ENCODE data around the gene IL10RA.

IL10RA gene

GRCh38 chr11:117985953-117986887 lies at the start of gene IL10RA:
Gene IL10RA (plus strand): TSS chr11:117986394. CDS start chr11:117986468, 74 bp downstream.
- peak; percentile 96 for DNase-seq (ENCODE audit: low spot score)
- TF ChIP-seq CTCF (IDR thresholded peaks at IDR 0.05; ENCODE audit: extremely low read depth, insufficient read depth, missing control alignments) = no peak
- in situ Hi-C loops (cut with MboI; ENCODE audit: low pct_unique_long_range_greater_than_20kb, low sequenced_read_pairs, unreplicated experiment) = no loop called here

GRCh38 chr11:117936973-117937372 lies 49.2 kb upstream of the IL10RA start:
- no peak for TF ChIP-seq CTCF (IDR thresholded peaks at IDR 0.05; ENCODE audit: extremely low read depth, insufficient read depth, missing control alignments)
- no peak for DNase-seq (ENCODE audit: low spot score)
- in situ Hi-C loops (cut with MboI; ENCODE audit: low pct_unique_long_range_greater_than_20kb, low sequenced_read_pairs, unreplicated experiment) = no loop called here

GRCh38 chr11:117940736-117941135 lies 45.5 kb upstream of the IL10RA start:
- in situ Hi-C loops (cut with MboI; ENCODE audit: low pct_unique_long_range_greater_than_20kb, low sequenced_read_pairs, unreplicated experiment) = loop anchor here (10.0 kb wide), 1 partner anchor 86 kb away; no protein-coding TSS in a partner anchor
- DNase-seq (ENCODE audit: low spot score) = no peak
- TF ChIP-seq CTCF (IDR thresholded peaks at IDR 0.05; ENCODE audit: extremely low read depth, insufficient read depth, missing control alignments) = no peak

GRCh38 chr11:117941163-117941707 lies 45.0 kb upstream of the IL10RA start:
- in situ Hi-C loops (cut with MboI; ENCODE audit: low pct_unique_long_range_greater_than_20kb, low sequenced_read_pairs, unreplicated experiment) = loop anchor here (10.0 kb wide), 1 partner anchor 86 kb away; no protein-coding TSS in a partner anchor
- TF ChIP-seq CTCF (IDR thresholded peaks at IDR 0.05; ENCODE audit: extremely low read depth, insufficient read depth, missing control alignments) = no peak
- DNase-seq (ENCODE audit: low spot score) = no peak

- in situ Hi-C loops (cut with MboI; ENCODE audit: low pct_unique_long_range_greater_than_20kb, low sequenced_read_pairs, unreplicated experiment) = loop anchor here (10.0 kb wide), 1 partner anchor 87 kb away; no protein-coding TSS in a partner anchor
- DNase-seq (ENCODE audit: low spot score) = no peak
- no peak for TF ChIP-seq CTCF (IDR thresholded peaks at IDR 0.05; ENCODE audit: extremely low read depth, insufficient read depth, missing control alignments)
Measured at GRCh38 chr11:117941976-117942654, 44.1 kb upstream of the IL10RA start.

- no peak for DNase-seq (ENCODE audit: low spot score)
- in situ Hi-C loops (cut with MboI; ENCODE audit: low pct_unique_long_range_greater_than_20kb, low sequenced_read_pairs, unreplicated experiment) = loop anchor here (10.0 kb wide), 1 partner anchor 90 kb away; no protein-coding TSS in a partner anchor
- no peak for TF ChIP-seq CTCF (IDR thresholded peaks at IDR 0.05; ENCODE audit: extremely low read depth, insufficient read depth, missing control alignments)
Measured at GRCh38 chr11:117944554-117944953, 41.6 kb upstream of the IL10RA start.

Measured in GM13977 (cell line).